Ureter (tissue), 1 donor: Measurements from ENCODE around the gene PBX1. TPM values are rescaled to one million over a fixed set of nuclear protein-coding genes. Genes with fewer than 3 reads are reported as not detected.

Experiments used
- DNase-seq: peaks from one replicate; pipeline ENCODE4 v3.0.0-alpha.2; 2020; ENCODE audit warnings: low spot score
- total RNA-seq: library from RNA; stranded (reverse); gene quantifications from one replicate; pipeline ENCODE4 v1.2.4, GENCODE V29; 2023
- donor health status: DM: yes; HTN: yes; CAD: no.

Gene PBX1
- total RNA-seq, 1 donor from 2014 or later: 169 TPM

- no peak for DNase-seq
These were observed 161.7 kb downstream of the PBX1 start for GRCh38 chr1:164720440-164721227.

DNA sequence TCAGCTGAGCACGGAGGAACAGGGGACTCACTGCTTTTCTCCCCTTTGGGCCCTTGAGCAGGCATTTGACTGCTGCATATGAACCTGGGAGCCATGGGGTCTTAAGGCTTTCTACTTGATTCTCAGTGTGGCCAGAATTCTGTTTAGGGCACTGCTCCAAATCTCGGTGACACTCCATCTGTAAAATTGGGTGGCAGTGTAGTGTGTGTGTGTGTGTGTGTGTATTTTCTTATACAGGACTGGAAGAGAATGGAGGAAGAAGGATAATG is 162.2 kb downstream of the PBX1 start:
- no peak for DNase-seq

DNA sequence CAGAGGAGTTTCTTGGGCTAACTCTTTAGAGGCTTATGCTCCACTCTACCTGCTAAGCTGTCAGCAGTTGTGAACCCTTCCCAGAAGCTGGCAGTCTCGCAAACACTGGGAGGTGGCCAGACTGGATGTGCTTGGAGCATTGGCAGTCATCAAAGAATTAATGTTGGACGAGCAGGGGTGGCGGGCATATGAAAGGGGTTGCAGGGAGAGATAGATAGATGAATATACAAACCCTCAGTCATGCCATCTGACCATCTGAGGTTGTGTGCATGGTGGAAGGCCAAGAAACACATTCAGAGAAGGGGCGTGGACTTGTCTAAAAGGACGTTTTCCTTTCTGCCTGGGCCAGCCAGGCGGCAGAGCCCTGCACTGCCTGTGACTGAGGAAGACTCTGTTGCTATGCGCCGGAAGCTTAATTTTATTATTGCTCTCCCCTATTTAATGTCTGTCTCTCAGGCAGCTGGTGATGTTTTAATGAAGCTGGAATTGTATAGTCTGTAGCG is 164.4 kb downstream of the PBX1 start:
- no peak for DNase-seq

- DNase-seq: no peak
These were observed 166.4 kb downstream of the PBX1 start for GRCh38 chr1:164725401-164725800.

DNA sequence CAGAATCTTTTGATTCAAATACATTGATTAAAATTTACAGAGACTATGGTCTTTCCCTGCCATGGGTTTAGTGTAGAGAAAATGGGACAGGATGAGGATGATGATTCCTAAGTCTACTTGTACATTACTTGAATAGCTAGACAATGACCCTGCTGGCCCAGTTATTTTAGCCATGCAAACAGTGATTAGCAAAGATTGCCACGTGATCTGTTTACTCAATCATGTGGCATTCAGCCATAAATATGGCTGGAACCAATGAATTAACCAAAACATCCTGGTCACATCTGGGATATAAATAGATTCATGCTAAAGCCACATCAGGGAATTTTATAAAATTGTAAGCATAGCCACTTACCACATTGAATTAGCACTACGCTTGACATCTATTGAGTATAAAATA is 167.3 kb downstream of the PBX1 start:
- DNase-seq: no peak

- DNase-seq: no peak
These were observed 169.7 kb downstream of the PBX1 start for GRCh38 chr1:164728719-164729118.

DNA sequence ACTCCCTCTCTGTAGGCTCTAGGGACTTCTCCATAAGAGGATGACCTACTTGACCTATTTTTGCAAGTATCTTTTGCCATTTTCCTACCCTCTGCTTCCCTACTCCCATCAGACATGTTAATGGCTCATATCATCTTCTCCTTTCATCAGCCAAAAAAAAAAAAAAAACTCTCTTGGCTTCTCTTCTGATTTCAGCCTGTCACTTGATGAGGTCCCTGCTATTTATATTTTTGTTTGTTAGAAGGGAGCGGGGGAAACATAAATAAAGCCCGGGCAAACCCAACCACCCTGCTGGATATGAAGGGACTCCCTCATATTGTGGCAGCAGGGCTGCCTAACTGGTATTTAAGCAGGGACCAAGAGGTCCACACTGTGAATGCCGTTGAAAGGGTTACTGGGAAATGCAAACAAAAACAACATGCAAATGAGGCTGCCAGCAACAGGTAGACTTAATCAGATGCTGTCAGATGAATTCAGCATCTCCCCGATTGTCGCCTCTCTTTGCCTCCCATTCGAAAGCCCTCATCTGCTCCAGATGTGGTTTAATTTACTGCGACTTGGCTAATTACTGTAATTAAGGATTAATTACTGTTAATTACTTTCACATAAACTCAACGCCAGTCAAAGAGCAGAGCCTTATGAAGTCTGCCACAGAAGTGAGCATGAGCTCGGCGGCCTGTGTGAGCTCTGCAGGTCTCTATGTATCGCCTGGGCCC is 172.3 kb downstream of the PBX1 start:
- no peak for DNase-seq

DNA sequence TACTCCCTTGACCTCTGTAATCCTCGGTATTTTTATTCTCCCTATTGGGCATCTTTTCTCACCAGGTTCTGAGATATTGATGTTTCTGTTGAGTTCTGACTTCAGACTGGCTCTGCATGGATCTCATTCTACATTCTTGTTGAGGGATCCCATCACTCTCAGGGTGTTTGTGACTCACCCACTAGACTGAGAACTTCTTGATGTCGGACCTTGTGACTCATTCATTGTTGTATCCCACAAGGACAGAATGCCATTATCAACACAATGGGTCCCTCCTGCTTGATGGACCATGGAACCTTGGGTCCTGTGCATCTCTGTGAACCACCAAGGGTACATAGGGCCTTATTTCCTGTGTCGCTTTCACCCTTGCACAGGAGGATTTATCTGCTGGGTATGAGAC is 174.1 kb downstream of the PBX1 start:
- DNase-seq: no peak

- no peak for DNase-seq
These were observed 174.8 kb downstream of the PBX1 start for GRCh38 chr1:164733734-164734133.

DNA sequence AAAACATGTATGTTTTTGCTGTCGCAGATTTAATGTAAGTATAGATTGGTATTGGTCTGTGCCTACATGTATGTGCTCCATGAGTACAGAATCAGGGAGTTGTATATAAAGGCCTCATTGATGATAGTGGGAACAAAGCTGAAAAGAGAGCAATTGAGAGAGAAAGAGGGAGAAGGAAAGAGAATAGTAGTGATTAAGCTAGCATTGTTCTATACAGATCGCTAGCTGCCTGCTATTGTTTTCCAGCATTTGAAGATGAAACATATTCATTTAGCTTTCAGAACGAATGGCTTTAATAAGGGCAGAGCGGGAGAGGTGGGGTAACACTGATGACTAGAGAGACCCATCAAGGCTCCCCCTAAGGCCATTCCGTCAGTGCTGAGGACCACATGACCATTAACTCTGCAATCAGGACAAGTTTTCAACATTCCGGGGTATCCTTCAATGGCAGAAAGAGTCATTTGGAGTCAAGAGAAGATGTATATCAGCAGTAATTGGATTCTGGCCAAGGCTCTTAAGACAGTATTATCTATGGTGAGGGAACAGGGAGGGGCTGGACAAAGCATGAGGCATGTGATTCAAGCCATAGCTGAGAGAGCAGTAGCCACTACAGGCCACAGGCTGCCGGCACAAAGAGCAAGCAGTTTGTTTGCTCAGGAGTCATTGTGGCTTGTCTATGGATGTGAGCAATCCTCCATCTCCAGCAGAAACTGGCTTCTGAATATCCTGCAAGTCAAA is 176.5 kb downstream of the PBX1 start:
- no peak for DNase-seq

DNA sequence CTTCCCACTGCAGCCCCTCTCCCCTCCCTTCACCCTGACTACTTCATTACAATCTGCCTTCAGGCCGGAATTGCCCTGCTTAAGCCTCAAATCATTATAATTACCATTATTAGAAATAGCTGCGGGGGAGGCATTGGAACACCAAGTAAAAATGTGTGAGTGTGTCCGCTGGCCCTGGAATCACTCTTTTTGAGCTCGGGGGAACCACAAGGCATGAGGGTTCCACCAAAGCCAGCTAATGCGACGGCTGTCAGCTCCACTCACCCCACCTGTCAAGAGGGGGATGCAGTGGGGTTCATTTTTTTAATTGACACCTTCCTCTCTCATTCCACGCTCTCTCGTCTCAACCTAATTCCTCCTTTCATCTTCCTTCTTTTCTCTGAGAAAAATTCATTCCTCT is 177.2 kb downstream of the PBX1 start:
- no peak for DNase-seq

- DNase-seq: no peak
These were observed 180.2 kb downstream of the PBX1 start for GRCh38 chr1:164739189-164739588.

- no peak for DNase-seq
These were observed 181.1 kb downstream of the PBX1 start for GRCh38 chr1:164740000-164740526.

- no peak for DNase-seq
These were observed 183.8 kb downstream of the PBX1 start for GRCh38 chr1:164742745-164743144.

DNA sequence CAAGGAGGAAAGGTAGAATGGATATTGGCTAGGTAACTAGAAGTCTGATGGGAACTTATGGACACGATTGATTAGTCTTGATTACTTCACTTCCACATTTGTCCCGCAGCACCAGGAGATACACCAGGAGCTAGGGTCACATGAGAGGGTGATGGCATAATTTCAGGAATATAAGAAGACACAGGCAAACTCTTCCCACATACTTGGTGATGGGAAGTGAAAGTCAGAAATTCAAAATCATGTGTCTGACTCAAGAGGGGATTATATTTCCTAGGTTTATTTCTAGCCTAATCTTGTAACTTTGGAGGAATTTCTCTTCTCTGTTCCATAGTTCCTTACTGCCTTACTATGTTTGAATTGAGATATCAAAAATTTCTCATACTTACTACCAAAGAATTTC is 185.0 kb downstream of the PBX1 start:
- no peak for DNase-seq

GRCh38 chr1:164745736-164746135 is 186.8 kb downstream of the PBX1 start:
- DNase-seq: no peak

- no peak for DNase-seq
These were observed 187.6 kb downstream of the PBX1 start for GRCh38 chr1:164746632-164747031.

GRCh38 chr1:164748253-164748899 is 189.4 kb downstream of the PBX1 start:
- no peak for DNase-seq

- DNase-seq: no peak
These were observed 194.6 kb downstream of the PBX1 start for GRCh38 chr1:164753521-164754077.

GRCh38 chr1:164754088-164754600 is 195.2 kb downstream of the PBX1 start:
- DNase-seq: no peak

DNA sequence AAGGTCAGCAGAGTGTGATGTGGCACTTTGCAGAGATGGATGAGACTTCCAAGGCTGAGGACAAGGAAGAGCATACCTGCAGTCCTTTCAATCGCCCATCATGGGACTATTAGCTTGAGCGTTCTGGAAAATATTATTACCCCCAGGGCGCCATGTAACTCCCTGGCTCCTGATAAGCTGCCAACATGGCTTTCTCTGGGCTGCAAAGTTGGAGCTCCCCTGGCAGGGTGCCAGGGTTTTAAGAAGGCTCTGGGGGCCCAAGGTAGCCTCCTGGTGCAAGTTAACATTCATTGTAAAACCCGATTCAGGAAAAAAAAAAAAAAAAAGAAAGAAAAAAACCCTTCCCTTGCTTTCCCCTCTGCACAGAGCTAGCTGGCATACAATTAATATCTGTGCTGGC is 196.7 kb downstream of the PBX1 start:
- DNase-seq: no peak
